Measurements from ENCODE around the gene PDLIM7.

PDLIM7 gene

DNA sequence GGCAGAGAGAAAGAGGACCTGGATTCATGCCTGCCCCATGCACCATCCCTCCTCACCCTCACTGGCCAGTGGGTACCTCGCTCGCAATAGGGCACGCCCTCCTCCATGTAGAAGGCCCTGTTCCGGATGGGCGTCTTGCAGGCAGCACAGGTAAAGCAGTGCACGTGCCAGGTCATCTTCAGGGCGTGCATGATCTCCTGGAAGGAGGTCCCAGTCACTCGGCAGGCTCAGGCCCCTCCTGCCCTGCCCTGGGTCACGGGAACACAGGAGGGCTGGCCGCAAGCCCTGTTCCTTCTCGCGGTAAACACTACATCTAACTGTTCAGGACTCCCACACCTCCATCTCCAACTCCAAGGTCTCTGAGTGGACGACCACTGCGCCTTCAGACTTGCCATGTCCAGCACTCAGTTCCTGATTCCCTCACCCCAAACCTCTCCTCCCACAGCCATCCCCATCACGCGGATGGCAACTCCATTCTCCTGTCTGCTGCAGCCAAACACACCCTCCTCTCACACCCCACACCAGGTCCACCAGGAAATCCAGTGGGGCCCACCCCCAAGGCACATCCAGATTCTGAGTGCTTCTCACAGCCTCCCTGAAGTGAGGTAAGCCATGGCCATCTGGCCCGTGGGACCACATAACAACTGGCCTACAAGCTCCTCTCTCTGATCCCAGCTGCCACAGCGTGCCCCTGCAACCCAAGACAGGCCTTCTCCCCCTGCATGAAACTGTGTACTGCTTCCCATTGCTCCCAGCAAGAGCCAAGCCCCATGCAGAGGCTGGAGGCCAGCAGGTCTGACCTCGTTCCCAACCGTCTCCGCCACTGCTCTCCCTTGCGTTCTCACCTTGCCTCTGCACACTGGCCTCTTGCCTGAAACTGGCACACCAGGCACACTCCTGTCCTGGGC is 13.2 kb downstream of the PDLIM7 start:
- no peaks in the 10 kb centered on the region for H3K4me1 ChIP-seq (ENCODE audit: control insufficient read depth, insufficient read depth, low read length)
- peaks cover 41% of the 10 kb centered on the region for H3K36me3 ChIP-seq (ENCODE audit: control insufficient read depth, insufficient read depth, low read length)
- H3K9ac ChIP-seq (ENCODE audit: low read depth, low read length) = no peak overlapping the region
- H3K4me3 ChIP-seq (ENCODE audit: low read depth, low read length) = no peak overlapping the region
- no peaks in the 10 kb centered on the region for H3K9me3 ChIP-seq (ENCODE audit: control insufficient read depth, insufficient read depth, low read length)
- H3K27me3 ChIP-seq (ENCODE audit: control insufficient read depth, insufficient read depth, low read length) = no peaks in the 10 kb centered on the region

DNA sequence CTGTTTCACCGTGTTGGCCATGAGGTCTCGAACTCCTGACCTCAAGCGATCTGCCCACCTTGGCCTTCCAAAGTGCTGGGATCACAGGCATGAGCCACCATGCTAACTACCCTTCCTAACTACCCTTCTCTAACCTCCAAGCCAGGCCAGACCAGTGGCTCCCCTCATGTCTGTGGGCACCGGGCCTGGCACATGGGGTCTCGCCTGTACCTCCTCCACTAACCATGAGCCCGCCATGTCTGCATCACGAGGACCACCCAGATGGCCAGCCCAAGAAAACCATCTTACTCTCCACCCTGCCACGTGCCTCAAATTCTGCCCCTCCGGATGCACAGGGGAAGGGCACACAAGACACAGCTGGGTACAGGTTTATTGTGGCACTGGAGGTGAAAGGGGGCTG is 14.4 kb downstream of the PDLIM7 start:
- H3K36me3 ChIP-seq (ENCODE audit: control insufficient read depth, insufficient read depth, low read length) = peaks cover 30% of the 10 kb centered on the region

DNA sequence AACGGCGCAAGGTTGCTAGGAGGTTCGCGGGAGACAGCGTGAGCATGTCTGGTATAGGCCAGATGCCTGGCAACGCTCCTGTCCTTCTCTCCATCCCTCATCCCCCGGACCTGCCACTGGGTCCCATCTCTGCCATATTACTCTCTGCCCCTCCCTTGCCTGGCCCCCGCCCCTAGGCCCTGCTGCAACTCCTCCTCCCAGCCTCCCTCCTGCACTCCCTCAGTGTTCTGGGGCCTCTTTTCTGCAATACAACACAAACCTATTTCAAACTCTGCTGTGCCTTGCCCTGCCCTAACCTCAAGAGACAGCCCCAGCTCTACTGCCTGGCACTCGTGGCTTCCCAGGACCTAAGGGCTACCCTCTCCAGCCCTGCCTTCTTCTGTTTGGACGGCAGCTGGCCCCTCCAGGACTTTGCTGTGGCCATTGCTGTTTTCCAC is 15.0 kb downstream of the PDLIM7 start:
- Histone ChIP-seq H3K27me3 (ENCODE audit: control insufficient read depth, insufficient read depth, low read length) (no peaks in the 10 kb centered on the region), H3K4me3 (ENCODE audit: low read depth, low read length) (no peak overlapping the region), H3K36me3 (ENCODE audit: control insufficient read depth, insufficient read depth, low read length) (peaks cover 23% of the 10 kb centered on the region), H3K4me1 (ENCODE audit: control insufficient read depth, insufficient read depth, low read length) (no peaks in the 10 kb centered on the region), H3K9me3 (ENCODE audit: control insufficient read depth, insufficient read depth, low read length) (no peaks in the 10 kb centered on the region), H3K9ac (ENCODE audit: low read depth, low read length) (no peak overlapping the region)

More for the DNA sequence above, 14.4 kb downstream of the PDLIM7 start:
- no peaks in the 10 kb centered on the region for H3K9me3 ChIP-seq (ENCODE audit: control insufficient read depth, insufficient read depth, low read length)
- H3K27me3 ChIP-seq (ENCODE audit: control insufficient read depth, insufficient read depth, low read length) = no peaks in the 10 kb centered on the region
- H3K9ac ChIP-seq (ENCODE audit: low read depth, low read length) = no peak overlapping the region
- no peaks in the 10 kb centered on the region for H3K4me1 ChIP-seq (ENCODE audit: control insufficient read depth, insufficient read depth, low read length)
- no peak overlapping the region for H3K4me3 ChIP-seq (ENCODE audit: low read depth, low read length)

DNA sequence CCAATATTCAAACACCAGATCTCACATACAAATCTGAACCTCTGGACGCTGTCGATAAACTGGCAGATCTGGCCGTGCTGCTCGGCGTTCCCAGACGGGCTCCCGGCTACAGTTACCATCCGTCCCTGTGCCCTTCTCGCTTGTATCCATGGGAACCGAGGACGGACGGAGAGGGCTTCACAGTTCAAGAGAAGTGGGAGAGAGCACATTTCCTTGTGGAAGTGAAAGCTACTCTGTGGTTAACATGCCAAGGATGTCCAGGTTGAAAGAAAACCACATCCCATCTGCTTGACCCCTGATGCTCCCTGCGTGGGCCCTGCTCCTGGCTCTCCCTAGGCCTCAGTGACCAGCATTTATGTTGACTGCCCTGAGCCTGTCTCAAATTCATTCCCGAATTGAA is 17.6 kb downstream of the PDLIM7 start:
- Histone ChIP-seq H3K27me3 (ENCODE audit: control insufficient read depth, insufficient read depth, low read length) (no peaks in the 10 kb centered on the region), H3K9ac (ENCODE audit: low read depth, low read length) (no peak overlapping the region), H3K36me3 (ENCODE audit: control insufficient read depth, insufficient read depth, low read length) (peaks cover 13% of the 10 kb centered on the region), H3K4me3 (ENCODE audit: low read depth, low read length) (no peak overlapping the region), H3K4me1 (ENCODE audit: control insufficient read depth, insufficient read depth, low read length) (no peaks in the 10 kb centered on the region), H3K9me3 (ENCODE audit: control insufficient read depth, insufficient read depth, low read length) (no peaks in the 10 kb centered on the region)

DNA sequence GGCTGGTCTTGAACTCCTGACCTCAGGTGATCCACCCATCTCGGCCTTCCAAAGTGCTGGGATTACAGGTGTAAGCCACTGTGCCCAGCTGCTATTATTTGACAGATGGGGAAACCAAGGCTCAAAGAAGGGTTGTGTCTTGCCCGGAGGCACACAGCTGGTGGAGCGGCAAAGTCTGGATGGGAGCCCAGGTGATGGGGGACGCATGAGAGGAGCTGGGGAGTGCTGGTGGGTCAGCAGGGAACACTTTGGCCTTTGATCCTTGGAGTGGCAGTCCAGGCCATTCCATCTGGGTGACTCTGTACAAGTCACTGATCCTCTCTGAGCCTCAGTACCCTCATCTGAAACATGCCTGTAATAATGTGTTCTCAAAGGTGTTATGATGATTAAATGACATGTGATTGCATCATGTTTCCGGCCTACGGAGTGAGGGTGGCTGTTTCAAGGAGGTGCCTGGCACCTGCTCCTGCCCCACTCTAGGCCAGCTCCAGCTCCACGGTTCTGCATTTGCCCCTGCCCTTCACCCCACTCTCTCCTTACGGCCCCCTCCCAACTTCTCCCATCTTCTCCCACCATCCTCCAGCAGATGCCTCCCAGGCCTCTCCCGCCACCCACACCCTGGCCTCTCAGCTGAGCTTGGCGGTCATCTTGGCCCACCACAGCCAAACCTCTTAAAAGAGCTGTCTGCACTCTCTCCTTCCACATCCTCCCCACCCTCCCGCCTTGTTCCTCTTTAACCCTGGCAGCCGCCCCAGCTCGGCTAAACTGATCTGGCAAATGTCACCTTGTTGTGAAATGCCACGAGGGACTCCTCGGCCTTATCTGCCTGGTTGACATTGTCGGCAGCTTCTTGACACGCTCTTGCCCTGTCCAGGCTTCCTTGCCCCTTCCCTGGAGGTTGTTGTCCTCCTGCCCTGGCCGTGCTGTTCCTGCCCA is 18.4 kb downstream of the PDLIM7 start:
- no peak overlapping the region for H3K4me3 ChIP-seq (ENCODE audit: low read depth, low read length)
- peaks cover 11% of the 10 kb centered on the region for H3K36me3 ChIP-seq (ENCODE audit: control insufficient read depth, insufficient read depth, low read length)
- no peak overlapping the region for H3K9ac ChIP-seq (ENCODE audit: low read depth, low read length)
- H3K9me3 ChIP-seq (ENCODE audit: control insufficient read depth, insufficient read depth, low read length) = no peaks in the 10 kb centered on the region
- no peaks in the 10 kb centered on the region for H3K27me3 ChIP-seq (ENCODE audit: control insufficient read depth, insufficient read depth, low read length)
- peaks cover 7% of the 10 kb centered on the region for H3K4me1 ChIP-seq (ENCODE audit: control insufficient read depth, insufficient read depth, low read length)

DNA sequence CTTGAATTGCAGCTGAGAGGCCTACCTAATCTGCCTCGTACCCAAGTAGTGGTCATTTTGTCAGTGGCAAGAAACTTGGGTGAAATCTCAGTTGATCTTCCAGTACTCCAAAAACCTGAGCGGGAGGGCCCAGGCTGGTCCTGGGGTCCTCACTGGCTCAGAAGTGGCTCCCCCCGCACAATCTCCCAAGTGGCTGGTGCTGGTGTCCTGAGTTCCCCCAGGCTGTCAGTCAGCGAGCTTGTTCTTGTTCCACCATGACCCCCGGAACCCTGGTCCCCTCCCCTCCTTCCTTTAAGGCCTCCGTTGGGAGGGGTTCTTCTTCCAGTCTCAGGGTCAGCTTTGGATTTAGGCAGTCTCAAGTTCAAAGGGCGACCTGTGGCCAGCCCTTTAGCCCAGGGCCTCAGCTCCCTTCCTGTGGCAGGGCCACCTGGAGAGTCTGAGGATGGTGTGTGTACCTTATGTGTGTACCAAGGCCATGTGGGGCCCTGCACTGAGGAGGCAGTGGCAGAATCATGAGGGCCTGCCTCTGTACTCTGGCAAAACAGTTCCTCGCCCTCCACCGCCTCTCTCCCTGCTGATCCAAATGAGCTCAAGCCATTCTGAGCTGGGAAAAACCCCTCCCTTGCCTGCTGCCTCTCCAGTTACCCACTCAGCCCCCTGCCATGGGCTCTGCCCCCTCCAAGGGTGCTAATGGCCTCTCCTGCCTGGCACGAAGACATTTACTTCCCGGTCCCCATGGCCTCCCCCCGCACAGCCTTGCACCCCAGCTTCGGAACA is 19.5 kb downstream of the PDLIM7 start:
- H3K9me3 ChIP-seq (ENCODE audit: control insufficient read depth, insufficient read depth, low read length) = no peaks in the 10 kb centered on the region
- no peak overlapping the region for H3K9ac ChIP-seq (ENCODE audit: low read depth, low read length)
- H3K27me3 ChIP-seq (ENCODE audit: control insufficient read depth, insufficient read depth, low read length) = no peaks in the 10 kb centered on the region

DNA sequence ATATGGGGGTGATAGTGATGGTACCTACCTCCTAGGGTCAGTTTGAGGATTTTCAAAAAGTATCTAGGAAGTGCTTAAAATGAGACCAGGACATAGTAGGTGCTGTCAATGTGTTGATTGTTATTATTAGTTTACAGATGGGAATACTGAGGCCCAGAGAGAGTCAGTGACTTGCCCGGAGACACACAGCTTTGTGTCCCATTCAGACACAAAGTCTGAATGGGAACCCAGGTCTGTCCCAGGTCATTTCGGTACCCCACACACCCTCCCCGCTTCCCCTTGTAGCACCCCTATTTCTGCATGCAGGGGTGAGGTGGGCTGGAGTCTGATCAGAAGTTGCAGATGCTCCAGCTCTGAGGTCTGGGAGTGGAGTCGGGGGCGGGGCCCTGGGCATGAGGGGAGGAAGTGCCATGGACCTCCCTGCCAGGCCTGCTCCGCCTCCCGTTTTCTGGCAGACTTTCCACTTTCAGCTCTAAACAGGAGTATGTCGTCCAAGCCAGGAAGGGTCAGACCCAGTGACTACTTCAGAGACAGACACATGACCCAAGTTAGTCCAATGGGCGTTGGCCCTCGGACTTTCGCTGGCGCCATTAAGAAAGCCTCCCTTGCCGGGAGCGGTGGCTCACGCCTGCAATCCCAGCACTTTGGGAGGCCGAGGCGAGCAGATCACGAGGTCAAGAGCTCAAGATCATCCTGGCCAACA is 20.7 kb downstream of the PDLIM7 start:
- Histone ChIP-seq H3K4me3 (ENCODE audit: low read depth, low read length) (no peak overlapping the region), H3K4me1 (ENCODE audit: control insufficient read depth, insufficient read depth, low read length) (peaks cover 10% of the 10 kb centered on the region), H3K36me3 (ENCODE audit: control insufficient read depth, insufficient read depth, low read length) (peaks cover 6% of the 10 kb centered on the region), H3K27me3 (ENCODE audit: control insufficient read depth, insufficient read depth, low read length) (no peaks in the 10 kb centered on the region), H3K9me3 (ENCODE audit: control insufficient read depth, insufficient read depth, low read length) (no peaks in the 10 kb centered on the region), H3K9ac (ENCODE audit: low read depth, low read length) (no peak overlapping the region)

More for the DNA sequence above, 19.5 kb downstream of the PDLIM7 start:
- peaks cover 8% of the 10 kb centered on the region for H3K4me1 ChIP-seq (ENCODE audit: control insufficient read depth, insufficient read depth, low read length)
- H3K4me3 ChIP-seq (ENCODE audit: low read depth, low read length) = no peak overlapping the region
- peaks cover 2% of the 10 kb centered on the region for H3K36me3 ChIP-seq (ENCODE audit: control insufficient read depth, insufficient read depth, low read length)

DNA sequence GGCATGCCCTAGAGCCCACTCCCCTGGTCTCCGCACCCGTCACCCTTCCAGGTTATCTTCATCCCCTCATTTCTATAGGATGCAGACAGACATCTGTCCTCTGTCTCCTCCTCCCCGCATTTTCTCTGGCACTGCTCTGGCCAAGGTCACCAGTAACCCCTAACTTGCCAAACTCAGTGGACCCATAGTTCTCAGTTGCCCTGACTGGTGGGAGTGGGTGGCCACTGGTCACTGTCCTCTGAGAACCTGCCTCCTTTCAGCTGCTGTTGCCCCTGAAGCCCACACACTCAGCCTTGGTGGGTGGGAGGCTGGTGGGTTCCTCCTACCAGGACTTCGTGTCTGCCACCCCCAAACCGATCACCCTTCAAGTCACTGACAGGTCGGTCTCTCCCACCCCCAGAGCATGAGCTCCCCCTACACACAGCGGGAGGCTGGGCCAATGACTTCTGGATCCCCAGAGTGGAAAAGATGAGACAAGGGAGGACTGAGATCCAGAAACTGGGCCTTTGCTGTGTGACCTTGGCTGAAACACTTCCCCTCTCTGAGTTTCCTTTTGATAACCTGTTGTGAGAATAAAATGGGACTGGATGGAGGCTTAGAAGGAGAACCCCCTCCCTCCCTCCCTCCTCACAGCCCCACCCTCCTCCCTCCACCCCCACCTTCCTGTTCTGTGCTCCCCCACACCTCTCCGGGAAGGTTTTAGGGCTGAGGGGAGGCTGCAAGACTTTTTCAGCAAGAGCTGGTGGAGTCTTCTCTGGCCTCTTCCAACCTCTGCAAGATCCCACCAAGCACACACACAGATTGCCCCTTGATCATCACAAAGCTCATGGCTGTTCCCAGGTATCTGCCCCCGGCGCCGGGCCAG is 21.6 kb downstream of the PDLIM7 start:
- no peak overlapping the region for H3K4me3 ChIP-seq (ENCODE audit: low read depth, low read length)
- H3K4me1 ChIP-seq (ENCODE audit: control insufficient read depth, insufficient read depth, low read length) = peaks cover 18% of the 10 kb centered on the region
- H3K36me3 ChIP-seq (ENCODE audit: control insufficient read depth, insufficient read depth, low read length) = peaks cover 14% of the 10 kb centered on the region
- no peaks in the 10 kb centered on the region for H3K9me3 ChIP-seq (ENCODE audit: control insufficient read depth, insufficient read depth, low read length)
- H3K9ac ChIP-seq (ENCODE audit: low read depth, low read length) = no peak overlapping the region
- H3K27me3 ChIP-seq (ENCODE audit: control insufficient read depth, insufficient read depth, low read length) = no peaks in the 10 kb centered on the region

DNA sequence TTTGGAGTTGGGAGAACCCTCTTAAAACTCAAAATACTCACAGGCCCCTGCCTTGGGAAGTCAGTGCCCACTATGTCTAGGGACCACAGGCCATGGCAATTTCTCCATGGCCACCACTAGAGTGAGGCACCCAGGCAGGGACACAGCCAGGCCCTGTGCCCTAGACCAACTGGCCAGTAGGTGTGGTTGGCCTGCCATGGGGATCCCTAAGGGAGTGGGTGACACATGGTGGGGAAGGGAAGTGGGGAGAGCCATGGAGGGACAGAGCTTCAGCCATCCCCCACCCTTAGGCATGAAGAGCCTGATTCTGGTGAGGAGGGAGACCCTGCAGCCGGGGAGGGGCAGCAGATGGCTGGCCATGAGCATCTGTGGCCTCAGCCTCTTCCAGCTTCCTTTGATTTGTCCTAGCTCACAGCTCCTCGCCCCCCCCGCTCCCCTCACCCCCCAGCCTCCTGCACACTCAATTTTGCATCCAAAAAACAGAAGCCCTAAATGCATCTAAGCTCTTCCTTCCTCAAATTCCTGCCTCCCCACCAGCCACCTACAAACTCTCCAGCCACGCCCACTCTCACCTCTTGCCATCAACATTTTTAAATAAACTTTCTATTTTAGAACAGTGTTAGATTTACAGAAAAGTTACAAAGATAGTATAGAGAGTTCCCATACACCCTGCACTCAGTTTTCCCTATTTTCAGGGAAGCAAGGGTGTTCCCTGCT is 22.4 kb downstream of the PDLIM7 start:
- Histone ChIP-seq H3K4me3 (ENCODE audit: low read depth, low read length) (no peak overlapping the region), H3K27me3 (ENCODE audit: control insufficient read depth, insufficient read depth, low read length) (no peaks in the 10 kb centered on the region), H3K9me3 (ENCODE audit: control insufficient read depth, insufficient read depth, low read length) (no peaks in the 10 kb centered on the region), H3K9ac (ENCODE audit: low read depth, low read length) (no peak overlapping the region), H3K36me3 (ENCODE audit: control insufficient read depth, insufficient read depth, low read length) (peaks cover 18% of the 10 kb centered on the region), H3K4me1 (ENCODE audit: control insufficient read depth, insufficient read depth, low read length) (peaks cover 25% of the 10 kb centered on the region)

DNA sequence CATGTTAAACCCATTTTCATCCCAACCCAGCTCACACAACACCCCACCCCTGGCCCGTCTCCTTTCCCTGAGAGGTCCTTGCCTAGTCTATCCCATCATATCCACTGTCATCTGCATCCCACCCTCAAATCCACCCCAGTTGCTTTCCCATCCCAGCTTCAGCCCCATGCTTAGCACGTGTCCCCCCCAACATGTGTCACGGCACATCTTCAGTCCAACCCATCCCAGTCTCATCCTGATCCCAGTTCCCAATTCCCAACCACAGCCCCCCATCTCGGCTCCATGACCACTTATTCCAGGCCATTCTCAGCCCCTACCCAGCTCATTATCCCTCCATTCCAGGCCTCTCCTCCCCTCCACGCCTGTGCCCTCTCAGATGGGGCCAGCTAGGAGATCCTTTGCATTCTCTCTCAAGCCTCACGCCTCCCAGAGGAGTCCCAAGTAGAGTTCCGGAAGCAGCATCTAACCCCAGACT is 23.4 kb downstream of the PDLIM7 start:
- H3K4me3 ChIP-seq (ENCODE audit: low read depth, low read length) = peak overlapping the region; percentile 24
- peak overlapping the region; percentile 9 for H3K9ac ChIP-seq (ENCODE audit: low read depth, low read length)
- peaks cover 18% of the 10 kb centered on the region for H3K36me3 ChIP-seq (ENCODE audit: control insufficient read depth, insufficient read depth, low read length)
- H3K4me1 ChIP-seq (ENCODE audit: control insufficient read depth, insufficient read depth, low read length) = peaks cover 30% of the 10 kb centered on the region
- no peaks in the 10 kb centered on the region for H3K27me3 ChIP-seq (ENCODE audit: control insufficient read depth, insufficient read depth, low read length)
- no peaks in the 10 kb centered on the region for H3K9me3 ChIP-seq (ENCODE audit: control insufficient read depth, insufficient read depth, low read length)
